SK-N-SH (cell line): ENCODE measurements around the gene HCAR2. TPM values are rescaled to one million over a fixed set of nuclear protein-coding genes. Genes with fewer than 3 reads are reported as not detected.

ENCODE experiments used
- CTCF ChIA-PET: fragments of 300-600, 350-600 bp; formaldehyde crosslinking; extraction: SDS; loops from one replicate; lab custom pipeline; 2021; lab: Yijun Ruan, JAX
- POLR2A ChIA-PET: fragments of 350-600 bp; sonication (Branson Sonifier 250); formaldehyde crosslinking; extraction: SDS; loops from one replicate; lab custom pipeline; 2020; ENCODE audit warnings: antibody characterized with exemption, inconsistent platforms; lab: Yijun Ruan, JAX
- DNase-seq: peaks from one replicate; pipeline ENCODE4 v3.0.0; 2012
- H2AFZ ChIP-seq: fragments of 200-600 bp; sonication (generic); 2 replicates; pipeline ENCODE4 v1.8.1; 2016; ENCODE audit warnings: antibody characterized with exemption, mild to moderate bottlenecking, low read depth
- H3F3A ChIP-seq: fragments of 200-600 bp; sonication (generic); replicated peaks from 2 replicates; pipeline ENCODE3; 2016; ENCODE audit warnings: antibody characterized with exemption, mild to moderate bottlenecking; ENCODE audit not compliant: insufficient read depth
- H3K27ac ChIP-seq, 2 experiments: fragments of 200-500 bp in 1 of 2; fragments of 200-600 bp in 1 of 2; sonication (Bioruptor generic) in 1 of 2; sonication (generic), shearing (Covaris generic) in 1 of 2; 2 replicates each; pipeline versions ENCODE4 v1.5.1 to v1.6.1; 2014 to 2016; ENCODE audit warnings: low read depth in 2 of 2, inconsistent platforms in 1 of 2, low read length in 1 of 2, mild to moderate bottlenecking in 1 of 2, mixed read lengths in 1 of 2
- H3K27me3 ChIP-seq: fragments of 200-600 bp; sonication (generic), shearing (Covaris generic); 2 replicates; pipeline ENCODE4 v1.6.1; 2016; ENCODE audit warnings: mixed run types; ENCODE audit not compliant: insufficient read depth
- H3K36me3 ChIP-seq, 2 experiments: fragments of 200-500 bp in 1 of 2; fragments of 200-600 bp in 1 of 2; sonication (Bioruptor generic) in 1 of 2; sonication (generic) in 1 of 2; replicated peaks in 1 of 2; 2 replicates each; pipeline versions ENCODE3 to v1.5.1; 2014 to 2016; ENCODE audit warnings: low read length in 1 of 2, mild to moderate bottlenecking in 1 of 2; ENCODE audit not compliant: insufficient read depth in 2 of 2, control insufficient read depth in 1 of 2
- H3K4me1 ChIP-seq, 2 experiments: fragments of 200-500 bp in 1 of 2; fragments of 200-600 bp in 1 of 2; sonication (Bioruptor generic) in 1 of 2; sonication (generic), shearing (Covaris generic) in 1 of 2; 2 replicates each; pipeline versions ENCODE4 v1.5.1 to v1.6.1; 2014 to 2016; ENCODE audit warnings: low read depth in 1 of 2, low read length in 1 of 2, mixed run types in 1 of 2; ENCODE audit not compliant: insufficient read depth in 2 of 2, control insufficient read depth in 1 of 2
- H3K4me2 ChIP-seq: fragments of 200-600 bp; sonication (generic), shearing (Covaris generic); 2 replicates; pipeline ENCODE4 v1.6.1; 2017; ENCODE audit warnings: mixed run types
- H3K4me3 ChIP-seq, 2 experiments: fragments of 200-500 bp in 1 of 2; fragments of 200-600 bp in 1 of 2; sonication (Bioruptor generic) in 1 of 2; sonication (generic), shearing (Covaris generic) in 1 of 2; 2 replicates each; pipeline versions ENCODE4 v1.5.1 to v1.8.1; 2014 to 2016; ENCODE audit warnings: low read depth in 2 of 2, inconsistent platforms in 1 of 2, low read length in 1 of 2, mild to moderate bottlenecking in 1 of 2, mixed read lengths in 1 of 2, moderate library complexity in 1 of 2
- H3K79me2 ChIP-seq: fragments of 200-600 bp; sonication (generic); 2 replicates; pipeline ENCODE4 v1.8.1; 2017; ENCODE audit warnings: mild to moderate bottlenecking; ENCODE audit not compliant: insufficient read depth
- H3K9ac ChIP-seq: fragments of 200-600 bp; sonication (generic); 2 replicates; pipeline ENCODE4 v1.6.1; 2017; ENCODE audit warnings: mixed run types
- H3K9me2 ChIP-seq: fragments of 200-600 bp; sonication (generic); 2 replicates; pipeline ENCODE4 v1.6.1; 2017; ENCODE audit warnings: mixed run types
- H3K9me3 ChIP-seq: fragments of 200-600 bp; sonication (generic); 2 replicates; pipeline ENCODE4 v1.6.1; 2017; ENCODE audit warnings: mixed run types, mild to moderate bottlenecking, moderate library complexity
- H4K20me1 ChIP-seq: fragments of 200-600 bp; sonication (generic); 2 replicates; pipeline ENCODE4 v1.6.1; 2017; ENCODE audit warnings: mild to moderate bottlenecking, mixed run types; ENCODE audit not compliant: insufficient read depth
- EZH2phosphoT487 ChIP-seq: fragments of 200-600 bp; sonication (generic); IDR thresholded peaks from 2 replicates; pipeline ENCODE4 v1.6.1; 2017; ENCODE audit warnings: low read depth, mixed run types, mild to moderate bottlenecking, antibody characterized with exemption, moderate library complexity, borderline replicate concordance
- FOXJ3 ChIP-seq: sonication (generic); formaldehyde crosslinking; IDR thresholded peaks from 2 replicates; pipeline ENCODE4 v1.5.1; 2020; ENCODE audit warnings: mild to moderate bottlenecking, missing genetic modification reagents
- NFIC ChIP-seq: IDR thresholded peaks from 2 replicates; pipeline ENCODE4 v1.4.0; 2012; ENCODE audit warnings: borderline replicate concordance
- NRF1 ChIP-seq: IDR thresholded peaks from 2 replicates; pipeline ENCODE4 v1.6.1; 2012; ENCODE audit warnings: low read depth, mild to moderate bottlenecking, low read length
- RAD21 ChIP-seq: IDR thresholded peaks from 2 replicates; pipeline ENCODE4 v1.6.1; 2012; ENCODE audit warnings: mild to moderate bottlenecking, low read length
- RCOR1 ChIP-seq: fragments of 150-350 bp; IDR thresholded peaks from 2 replicates; pipeline ENCODE4 v1.6.1; 2017; ENCODE audit warnings: antibody characterized with exemption, low read length
- RFX5 ChIP-seq: IDR thresholded peaks from 2 replicates; pipeline ENCODE4 v1.6.1; 2012; ENCODE audit warnings: mild to moderate bottlenecking, improper control_type of control experiment, low read length
- SMC3 ChIP-seq: IDR thresholded peaks from 2 replicates; pipeline ENCODE4 v1.6.1; 2012; ENCODE audit warnings: low read depth, low read length, improper control_type of control experiment
- WGBS: methylation state at CpG from one replicate; pipeline ENCODE4 v1.1.6; 2017; ENCODE audit warnings: low lambda C conversion rate; 5-methylcytosine and 5-hydroxymethylcytosine counted together
- polyA plus RNA-seq, 3 experiments: library from polyadenylated mRNA; depleted of rRNA; stranded (reverse); fragments of >200 nt; gene quantifications; 2 replicates each; pipeline ENCODE4 v1.2.3, GENCODE V29; 2012
- TF ChIP-seq, protein P1 (sequence below): fragments of 150-350 bp; IDR thresholded peaks from 2 replicates; pipeline ENCODE4 v1.6.1; 2016; ENCODE audit warnings: mild to moderate bottlenecking, low read depth, low read length
- TF ChIP-seq, protein P2 (sequence below): IDR thresholded peaks from 2 replicates; pipeline ENCODE4 v1.6.1; 2012; ENCODE audit warnings: mild to moderate bottlenecking, low read depth, low read length, moderate library complexity
- TF ChIP-seq, protein P3 (sequence below): IDR thresholded peaks from 2 replicates; pipeline ENCODE4 v1.4.0; 2012; ENCODE audit warnings: low read depth
- TF ChIP-seq, protein P4 (sequence below): fragments of 150-350 bp; IDR thresholded peaks from 2 replicates; pipeline ENCODE4 v1.6.1; 2017; ENCODE audit warnings: antibody characterized with exemption, low read length, low read depth, borderline replicate concordance

HCAR2 gene
- polyA plus RNA-seq, 1 of the 3 experiments (the other 2 are of a cell fraction), result not detected

GRCh38 chr12:122724641-122725243, 21.6 kb upstream of the HCAR2 start:
- Histone ChIP-seq H3K4me2 (no peak overlapping the region), H3K9me2 (no peaks in the 10 kb centered on the region), H3K27me3 (no peaks in the 10 kb centered on the region), H3F3A (no peaks in the 10 kb centered on the region), H3K4me1 (no peaks in the 10 kb centered on the region), H3K9ac (no peak overlapping the region), H2AFZ (peak overlapping the region; percentile 64; the same call in 1 of the 2 replicates), H3K27ac (no peak overlapping the region), H3K79me2 (no peaks in the 10 kb centered on the region), H3K4me3 (no peak overlapping the region), H4K20me1 (no peaks in the 10 kb centered on the region), H3K36me3 (no peaks in the 10 kb centered on the region), H3K9me3 (no peaks in the 10 kb centered on the region)
- POLR2A ChIA-PET, result no interaction called here
- CTCF ChIA-PET, result interaction anchor here (0.9 kb wide), 1 partner anchor 84 kb away, joined by 3 read pairs; no protein-coding TSS in a partner anchor
- no peak for DNase-seq
- WGBS, result 88% methylated on average over 12 of the region's 12 CpGs
- TF ChIP-seq FOXJ3 (CRISPR knock-in tag) (no peak), EZH2phosphoT487 (no peak), NFIC (no peak), RCOR1 (no peak), SMC3 (no peak), RFX5 (no peak), RAD21 (no peak), NRF1 (no peak)
- TF ChIP-seq, protein P1, sequence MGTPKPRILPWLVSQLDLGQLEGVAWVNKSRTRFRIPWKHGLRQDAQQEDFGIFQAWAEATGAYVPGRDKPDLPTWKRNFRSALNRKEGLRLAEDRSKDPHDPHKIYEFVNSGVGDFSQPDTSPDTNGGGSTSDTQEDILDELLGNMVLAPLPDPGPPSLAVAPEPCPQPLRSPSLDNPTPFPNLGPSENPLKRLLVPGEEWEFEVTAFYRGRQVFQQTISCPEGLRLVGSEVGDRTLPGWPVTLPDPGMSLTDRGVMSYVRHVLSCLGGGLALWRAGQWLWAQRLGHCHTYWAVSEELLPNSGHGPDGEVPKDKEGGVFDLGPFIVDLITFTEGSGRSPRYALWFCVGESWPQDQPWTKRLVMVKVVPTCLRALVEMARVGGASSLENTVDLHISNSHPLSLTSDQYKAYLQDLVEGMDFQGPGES, result no peak
- TF ChIP-seq, protein P2, sequence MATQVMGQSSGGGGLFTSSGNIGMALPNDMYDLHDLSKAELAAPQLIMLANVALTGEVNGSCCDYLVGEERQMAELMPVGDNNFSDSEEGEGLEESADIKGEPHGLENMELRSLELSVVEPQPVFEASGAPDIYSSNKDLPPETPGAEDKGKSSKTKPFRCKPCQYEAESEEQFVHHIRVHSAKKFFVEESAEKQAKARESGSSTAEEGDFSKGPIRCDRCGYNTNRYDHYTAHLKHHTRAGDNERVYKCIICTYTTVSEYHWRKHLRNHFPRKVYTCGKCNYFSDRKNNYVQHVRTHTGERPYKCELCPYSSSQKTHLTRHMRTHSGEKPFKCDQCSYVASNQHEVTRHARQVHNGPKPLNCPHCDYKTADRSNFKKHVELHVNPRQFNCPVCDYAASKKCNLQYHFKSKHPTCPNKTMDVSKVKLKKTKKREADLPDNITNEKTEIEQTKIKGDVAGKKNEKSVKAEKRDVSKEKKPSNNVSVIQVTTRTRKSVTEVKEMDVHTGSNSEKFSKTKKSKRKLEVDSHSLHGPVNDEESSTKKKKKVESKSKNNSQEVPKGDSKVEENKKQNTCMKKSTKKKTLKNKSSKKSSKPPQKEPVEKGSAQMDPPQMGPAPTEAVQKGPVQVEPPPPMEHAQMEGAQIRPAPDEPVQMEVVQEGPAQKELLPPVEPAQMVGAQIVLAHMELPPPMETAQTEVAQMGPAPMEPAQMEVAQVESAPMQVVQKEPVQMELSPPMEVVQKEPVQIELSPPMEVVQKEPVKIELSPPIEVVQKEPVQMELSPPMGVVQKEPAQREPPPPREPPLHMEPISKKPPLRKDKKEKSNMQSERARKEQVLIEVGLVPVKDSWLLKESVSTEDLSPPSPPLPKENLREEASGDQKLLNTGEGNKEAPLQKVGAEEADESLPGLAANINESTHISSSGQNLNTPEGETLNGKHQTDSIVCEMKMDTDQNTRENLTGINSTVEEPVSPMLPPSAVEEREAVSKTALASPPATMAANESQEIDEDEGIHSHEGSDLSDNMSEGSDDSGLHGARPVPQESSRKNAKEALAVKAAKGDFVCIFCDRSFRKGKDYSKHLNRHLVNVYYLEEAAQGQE, result no peak
- TF ChIP-seq, protein P3, sequence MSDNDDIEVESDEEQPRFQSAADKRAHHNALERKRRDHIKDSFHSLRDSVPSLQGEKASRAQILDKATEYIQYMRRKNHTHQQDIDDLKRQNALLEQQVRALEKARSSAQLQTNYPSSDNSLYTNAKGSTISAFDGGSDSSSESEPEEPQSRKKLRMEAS, result no peak
- TF ChIP-seq, protein P4, sequence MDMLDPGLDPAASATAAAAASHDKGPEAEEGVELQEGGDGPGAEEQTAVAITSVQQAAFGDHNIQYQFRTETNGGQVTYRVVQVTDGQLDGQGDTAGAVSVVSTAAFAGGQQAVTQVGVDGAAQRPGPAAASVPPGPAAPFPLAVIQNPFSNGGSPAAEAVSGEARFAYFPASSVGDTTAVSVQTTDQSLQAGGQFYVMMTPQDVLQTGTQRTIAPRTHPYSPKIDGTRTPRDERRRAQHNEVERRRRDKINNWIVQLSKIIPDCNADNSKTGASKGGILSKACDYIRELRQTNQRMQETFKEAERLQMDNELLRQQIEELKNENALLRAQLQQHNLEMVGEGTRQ, result no peak
